Endothelial cell of umbilical vein (primary cell): ENCODE measurements around the gene PIK3C2G. TPM values are rescaled to one million over a fixed set of nuclear protein-coding genes. Genes with fewer than 3 reads are reported as not detected.
A peak's percentile ranks its signal among the peaks of the same experiment; 100 is the strongest.

Experiments
- BruUV-seq: library from RNA; stranded (reverse); fragments of 400-500 nt; replicated peaks from 2 replicates; lab custom pipeline; 2021; lab: Mats Ljungman, UMichigan
- CTCF ChIA-PET: fragments of 300-600, 350-600 bp; sonication (Branson Sonifier 250); formaldehyde crosslinking; loops from one replicate; lab custom pipeline; 2021; ENCODE audit warnings: antibody characterized with exemption, inconsistent platforms; lab: Charles Lee
- POLR2A ChIA-PET: fragments of 300-600, 350-600 bp; sonication (Branson Sonifier 250); formaldehyde crosslinking; loops from one replicate; lab custom pipeline; 2021; ENCODE audit warnings: antibody characterized with exemption, inconsistent platforms; lab: Charles Lee
- DNase-seq: peaks from one replicate; pipeline ENCODE4 v3.0.0-alpha.2; 2011; ENCODE audit warnings: low read depth, low spot score
- FAIRE-seq: peaks from 2 replicates; lab custom pipeline; 2011; peaks lifted over from hg19 to GRCh38; lab: Jason Lieb, UNC
- H2AFZ ChIP-seq: 2 replicates; pipeline ENCODE4 v1.6.0; 2012; ENCODE audit warnings: low read depth, low read length, control low read depth, inconsistent platforms
- H3K27ac ChIP-seq: 2 replicates; pipeline ENCODE4 v1.5.1; 2011; ENCODE audit warnings: low read depth, mild to moderate bottlenecking, control low read depth, low read length, moderate library complexity; ENCODE audit not compliant: insufficient read depth
- H3K27me3 ChIP-seq, 2 experiments: 2 replicates each; pipeline versions ENCODE4 v1.6.0 to v1.6.1; 2011; ENCODE audit warnings: low read length in 2 of 2, mixed read lengths in 1 of 2; ENCODE audit not compliant: control insufficient read depth in 2 of 2, insufficient read depth in 2 of 2
- H3K36me3 ChIP-seq, 2 experiments: 2 replicates in 1 of 2; 3 replicates in 1 of 2; pipeline ENCODE4 v1.5.1; 2011; ENCODE audit warnings: low read length in 2 of 2, mild to moderate bottlenecking in 1 of 2, moderate library complexity in 1 of 2; ENCODE audit not compliant: control insufficient read depth in 2 of 2, insufficient read depth in 2 of 2; ENCODE audit errors: extremely low read depth in 1 of 2
- H3K4me1 ChIP-seq: 3 replicates; pipeline ENCODE4 v1.5.1; 2011; ENCODE audit warnings: mild to moderate bottlenecking, low read length; ENCODE audit not compliant: control insufficient read depth, insufficient read depth; ENCODE audit errors: extremely low read depth
- H3K4me2 ChIP-seq: 2 replicates; pipeline ENCODE4 v1.6.1; 2011; ENCODE audit warnings: low read length, control low read depth, mixed read lengths; ENCODE audit not compliant: insufficient read depth
- H3K4me3 ChIP-seq, 3 experiments: fragments of 200-600 bp in 1 of 3; sonication (generic), shearing (Covaris generic) in 1 of 3; replicated peaks in 1 of 3; 2 replicates each; pipeline ENCODE4 v1.5.1; 2011 to 2016; ENCODE audit warnings: control low read depth in 3 of 3, low read length in 3 of 3, mild to moderate bottlenecking in 2 of 3, inconsistent platforms in 1 of 3, low read depth in 1 of 3, moderate library complexity in 1 of 3; ENCODE audit not compliant: insufficient read depth in 1 of 3
- H3K79me2 ChIP-seq: 2 replicates; pipeline ENCODE4 v1.6.0; 2012; ENCODE audit warnings: low read length, inconsistent platforms; ENCODE audit not compliant: control insufficient read depth, insufficient read depth
- H3K9ac ChIP-seq: replicated peaks from 2 replicates; pipeline ENCODE3; 2011; ENCODE audit warnings: low read length, control low read depth; ENCODE audit not compliant: insufficient read depth; ENCODE audit errors: extremely low read depth
- H3K9me1 ChIP-seq: replicated peaks from 3 replicates; pipeline ENCODE4 v1.6.0; 2011; ENCODE audit warnings: mild to moderate bottlenecking, low read length; ENCODE audit not compliant: control insufficient read depth, insufficient read depth; ENCODE audit errors: extremely low read depth
- H3K9me3 ChIP-seq: replicated peaks from 2 replicates; pipeline ENCODE4 v1.5.1; 2012; ENCODE audit warnings: low read length, inconsistent platforms; ENCODE audit not compliant: control insufficient read depth, insufficient read depth
- H4K20me1 ChIP-seq: replicated peaks from 2 replicates; pipeline ENCODE3; 2011; ENCODE audit warnings: mild to moderate bottlenecking, low read length; ENCODE audit not compliant: control insufficient read depth, insufficient read depth; ENCODE audit errors: extremely low read depth
- CTCF ChIP-seq, 2 donors: IDR thresholded peaks; 1 replicate in 1 of 2; 2 replicates in 1 of 2; pipeline ENCODE4 v1.5.1; 2011; ENCODE audit warnings: low read length in 2 of 2, mild to moderate bottlenecking in 2 of 2, moderate library complexity in 2 of 2, control low read depth in 1 of 2, inconsistent platforms in 1 of 2, low read depth in 1 of 2; ENCODE audit not compliant: insufficient read depth in 1 of 2; ENCODE audit errors: extremely low read depth in 1 of 2
- EZH2 ChIP-seq: IDR thresholded peaks from 2 replicates; pipeline ENCODE4 v1.6.1; 2012; ENCODE audit warnings: borderline replicate concordance, low read depth, mild to moderate bottlenecking, moderate library complexity, low read length, inconsistent platforms; ENCODE audit not compliant: severe bottlenecking
- FOS ChIP-seq: IDR thresholded peaks from 2 replicates; pipeline ENCODE4 v1.6.1; 2011; ENCODE audit warnings: mild to moderate bottlenecking, low read length, moderate library complexity, borderline replicate concordance; ENCODE audit not compliant: insufficient read depth
- GATA2 ChIP-seq: IDR thresholded peaks from 2 replicates; pipeline ENCODE4 v1.7.0; 2011; ENCODE audit warnings: low read depth, mild to moderate bottlenecking, moderate library complexity, mixed read lengths, low read length; ENCODE audit not compliant: insufficient read length, insufficient read depth
- JUN ChIP-seq: IDR thresholded peaks from 2 replicates; pipeline ENCODE4 v1.6.1; 2011; ENCODE audit warnings: borderline replicate concordance, low read depth; ENCODE audit not compliant: insufficient read length, insufficient read depth
- MYC ChIP-seq: IDR thresholded peaks from one replicate; pipeline ENCODE4 v1.6.1; 2011; ENCODE audit warnings: mild to moderate bottlenecking, low read depth, low read length
- POLR2A ChIP-seq: IDR thresholded peaks from 2 replicates; pipeline ENCODE4 v1.6.1; 2012; ENCODE audit warnings: low read depth, mild to moderate bottlenecking, control low read depth, low read length
- POLR2AphosphoS5 ChIP-seq: IDR thresholded peaks from 2 replicates; pipeline ENCODE4 v1.6.1; 2012; ENCODE audit warnings: low read depth, mild to moderate bottlenecking, control low read depth, low read length, moderate library complexity; ENCODE audit not compliant: insufficient read depth
- dilution Hi-C: fragments of 300-500 bp; cut with MboI; formaldehyde crosslinking; loops from one replicate; pipeline ENCODE4 v1.15.0; 2019; ENCODE audit warnings: low sequenced_read_pairs; ENCODE audit not compliant: extremely low pct_ligation_motif_present
- intact Hi-C: fragments of 100-400 bp; cut with micrococcal nuclease; formaldehyde crosslinking; loops from one replicate; pipeline ENCODE4 v1.10.0; 2022
- polyA plus RNA-seq, 4 experiments: library from polyadenylated mRNA; depleted of rRNA in 3 of 4; stranded (reverse) in 3 of 4; unstranded in 1 of 4; fragments of >200 nt; gene quantifications; 2 replicates each; pipeline versions ENCODE4 v1.2.1 to v1.2.3, GENCODE V29; 2011 to 2012; ENCODE audit warnings: missing spikeins in 1 of 4
- total RNA-seq: library from RNA; stranded (reverse); gene quantifications from 2 replicates; pipeline ENCODE4 v1.2.3, GENCODE V29; 2021
- TF ChIP-seq, protein P1 (sequence below): IDR thresholded peaks from 2 replicates; pipeline ENCODE4 v1.6.1; 2011; ENCODE audit not compliant: insufficient read depth, insufficient read length

PIK3C2G gene
- total and polyA plus RNA-seq, 2 donors (not counting 3 experiments of a cell fraction or from before 2014, with no cell fraction given), result not detected

DNA sequence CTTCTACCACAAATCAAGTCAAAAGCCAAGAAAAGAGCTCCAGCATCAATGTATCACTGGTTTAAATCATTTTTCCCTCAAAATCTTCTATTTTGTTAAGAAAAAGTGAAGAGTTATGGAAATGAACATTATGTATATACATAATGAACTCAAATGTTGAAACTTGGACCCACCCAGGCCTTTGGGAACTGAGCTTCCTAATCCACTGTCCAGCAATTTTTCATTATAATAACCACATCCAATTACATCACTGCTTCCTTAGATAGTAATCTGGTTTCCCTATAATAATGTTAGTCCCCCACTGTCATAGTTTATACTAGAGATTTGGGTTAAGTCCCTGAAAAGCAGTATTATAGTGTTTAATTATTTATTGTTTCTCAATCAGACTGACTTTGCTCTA, 170.9 kb downstream of the PIK3C2G start:
- ChIA-PET CTCF (interaction anchor here (1.3 kb wide), 1 partner anchor 754 kb away, joined by 5 read pairs; no protein-coding TSS in a partner anchor), POLR2A (no interaction called here)
- Histone ChIP-seq H3K4me3 (no peak overlapping the region), H3K27ac (no peak overlapping the region), H2AFZ (no peak overlapping the region), H3K4me1 (no peaks in the 10 kb centered on the region), H3K9me1 (no peaks in the 10 kb centered on the region), H4K20me1 (no peaks in the 10 kb centered on the region), H3K36me3 (no peaks in the 10 kb centered on the region), H3K4me2 (no peak overlapping the region), H3K9ac (no peak overlapping the region), H3K9me3 (no peaks in the 10 kb centered on the region), H3K27me3 (no peaks in the 10 kb centered on the region), H3K79me2 (no peaks in the 10 kb centered on the region)
- DNase-seq (peak; percentile 3), FAIRE-seq (no peak)
- BruUV-seq, result no TSS peak
- intact Hi-C loops (loop anchor here (10.0 kb wide), 1 partner anchor 433 kb away; no protein-coding TSS in a partner anchor), dilution Hi-C loops (no loop called here)
- TF ChIP-seq GATA2 (no peak), FOS (no peak), MYC (no peak), EZH2 (no peak), POLR2A (no peak), POLR2AphosphoS5 (no peak)
- TF ChIP-seq, protein P1, sequence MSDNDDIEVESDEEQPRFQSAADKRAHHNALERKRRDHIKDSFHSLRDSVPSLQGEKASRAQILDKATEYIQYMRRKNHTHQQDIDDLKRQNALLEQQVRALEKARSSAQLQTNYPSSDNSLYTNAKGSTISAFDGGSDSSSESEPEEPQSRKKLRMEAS, result no peak

DNA sequence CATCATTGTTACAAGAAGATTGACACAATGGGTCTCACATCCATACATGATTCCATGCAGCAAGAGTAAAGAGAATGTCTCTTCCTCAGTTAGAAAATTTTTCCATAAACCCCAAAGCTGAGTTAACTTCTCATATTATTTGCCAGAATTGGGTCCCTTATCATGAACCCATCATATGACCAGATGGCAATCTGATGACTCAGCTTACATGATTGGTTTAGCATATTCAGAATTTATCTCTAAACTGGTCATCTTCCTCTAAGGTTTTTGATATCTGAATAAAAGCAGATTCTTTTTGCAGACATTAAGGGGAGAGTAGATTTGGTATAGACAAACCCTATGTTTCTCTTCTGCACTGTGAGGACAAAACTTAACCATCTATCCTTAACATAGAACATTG, 174.9 kb downstream of the PIK3C2G start:
- no peak overlapping the region for H3K27ac ChIP-seq
- DNase-seq, result no peak
- intact Hi-C loops, result loop anchor here (10.0 kb wide), 1 partner anchor 429 kb away; no protein-coding TSS in a partner anchor
- H3K36me3 ChIP-seq, result no peaks in the 10 kb centered on the region
- H3K4me2 ChIP-seq, result no peak overlapping the region
- BruUV-seq, result no TSS peak
- dilution Hi-C loops, result no loop called here
- no peaks in the 10 kb centered on the region for H3K9me3 ChIP-seq
- ChIA-PET POLR2A (no interaction called here), CTCF (interaction anchor here (1.6 kb wide), 1 partner anchor 186 kb away, joined by 4 read pairs; no protein-coding TSS in a partner anchor)
- no peaks in the 10 kb centered on the region for H3K27me3 ChIP-seq
- no peak overlapping the region for H3K4me3 ChIP-seq
- H2AFZ ChIP-seq, result no peak overlapping the region
- no peaks in the 10 kb centered on the region for H3K4me1 ChIP-seq
- no peak overlapping the region for H3K9ac ChIP-seq
- no peaks in the 10 kb centered on the region for H4K20me1 ChIP-seq
- FAIRE-seq, result no peak
- TF ChIP-seq GATA2, result no peak
- TF ChIP-seq MYC, result no peak
- TF ChIP-seq POLR2A, result no peak
- TF ChIP-seq POLR2AphosphoS5, result no peak
- TF ChIP-seq, protein P1, result no peak
- TF ChIP-seq JUN, result no peak
- TF ChIP-seq CTCF (IDR thresholded peaks at IDR 0.05; ENCODE audit: extremely low read depth in 1 of 2, insufficient read depth in 1 of 2, low read depth in 1 of 2, low read length in 2 of 2), result no peak
- no peak for TF ChIP-seq EZH2
- no peak for TF ChIP-seq FOS
- no peaks in the 10 kb centered on the region for H3K79me2 ChIP-seq
- no peaks in the 10 kb centered on the region for H3K9me1 ChIP-seq
